ENCODE measurements around the gene LRRC14B.
"Not testable (repeated sequence)": the region's sequence is repeated elsewhere in the genome, so short reads cannot be mapped to it uniquely, and the experiment has no call there.

The LRRC14B gene

DNA sequence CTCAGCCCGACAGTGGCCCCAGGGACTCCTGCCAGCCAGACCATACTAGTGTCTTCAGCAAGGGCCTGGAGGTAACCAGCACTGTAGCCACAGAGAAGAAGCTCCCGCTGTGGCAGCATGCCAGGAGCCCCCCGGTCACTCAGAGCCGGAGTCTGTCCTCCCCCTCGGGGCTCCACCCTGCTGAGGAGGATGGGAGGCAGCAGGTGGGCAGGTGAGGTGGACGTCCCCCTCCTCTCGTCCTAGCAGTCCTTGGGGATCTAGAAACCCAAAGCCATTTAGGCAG lies 28.0 kb upstream of the LRRC14B start:
- no peak overlapping the region for H3K4me3 ChIP-seq (ENCODE audit: low read depth, low read length)
- TF ChIP-seq, protein P1, sequence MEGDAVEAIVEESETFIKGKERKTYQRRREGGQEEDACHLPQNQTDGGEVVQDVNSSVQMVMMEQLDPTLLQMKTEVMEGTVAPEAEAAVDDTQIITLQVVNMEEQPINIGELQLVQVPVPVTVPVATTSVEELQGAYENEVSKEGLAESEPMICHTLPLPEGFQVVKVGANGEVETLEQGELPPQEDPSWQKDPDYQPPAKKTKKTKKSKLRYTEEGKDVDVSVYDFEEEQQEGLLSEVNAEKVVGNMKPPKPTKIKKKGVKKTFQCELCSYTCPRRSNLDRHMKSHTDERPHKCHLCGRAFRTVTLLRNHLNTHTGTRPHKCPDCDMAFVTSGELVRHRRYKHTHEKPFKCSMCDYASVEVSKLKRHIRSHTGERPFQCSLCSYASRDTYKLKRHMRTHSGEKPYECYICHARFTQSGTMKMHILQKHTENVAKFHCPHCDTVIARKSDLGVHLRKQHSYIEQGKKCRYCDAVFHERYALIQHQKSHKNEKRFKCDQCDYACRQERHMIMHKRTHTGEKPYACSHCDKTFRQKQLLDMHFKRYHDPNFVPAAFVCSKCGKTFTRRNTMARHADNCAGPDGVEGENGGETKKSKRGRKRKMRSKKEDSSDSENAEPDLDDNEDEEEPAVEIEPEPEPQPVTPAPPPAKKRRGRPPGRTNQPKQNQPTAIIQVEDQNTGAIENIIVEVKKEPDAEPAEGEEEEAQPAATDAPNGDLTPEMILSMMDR (IDR thresholded peaks at IDR 0.05; ENCODE audit: low read depth, low read length, missing control alignments), result no peak
- in situ Hi-C loops (cut with HindIII; ENCODE audit: low sequenced_read_pairs), result no loop called here
- DNase-seq (ENCODE audit: low read depth), result no peak

DNA sequence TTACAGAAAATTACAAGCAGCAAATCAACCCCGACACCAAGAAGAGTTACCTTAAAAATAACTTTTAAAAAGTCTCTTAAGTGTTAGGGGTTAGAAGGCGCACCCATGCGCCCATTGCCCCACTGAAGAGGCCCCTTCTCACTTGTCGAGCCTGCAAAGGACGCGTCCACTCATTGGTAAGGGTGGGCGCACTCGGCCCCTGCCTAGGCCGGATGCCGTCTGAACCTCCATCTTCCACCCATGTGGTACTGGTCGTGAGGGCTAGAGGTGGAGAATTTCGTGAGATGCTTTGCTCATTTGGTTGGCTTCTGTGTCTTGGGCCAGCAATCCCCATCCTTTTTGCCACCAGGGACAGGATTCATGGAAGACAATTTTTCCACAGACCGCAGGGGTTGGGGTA lies 27.5 kb upstream of the LRRC14B start:
- DNase-seq (ENCODE audit: low read depth), result no peak
- TF ChIP-seq, protein P1 (IDR thresholded peaks at IDR 0.05; ENCODE audit: low read depth, low read length, missing control alignments), result no peak
- no peak overlapping the region for H3K4me3 ChIP-seq (ENCODE audit: low read depth, low read length)
- in situ Hi-C loops (cut with HindIII; ENCODE audit: low sequenced_read_pairs), result no loop called here

DNA sequence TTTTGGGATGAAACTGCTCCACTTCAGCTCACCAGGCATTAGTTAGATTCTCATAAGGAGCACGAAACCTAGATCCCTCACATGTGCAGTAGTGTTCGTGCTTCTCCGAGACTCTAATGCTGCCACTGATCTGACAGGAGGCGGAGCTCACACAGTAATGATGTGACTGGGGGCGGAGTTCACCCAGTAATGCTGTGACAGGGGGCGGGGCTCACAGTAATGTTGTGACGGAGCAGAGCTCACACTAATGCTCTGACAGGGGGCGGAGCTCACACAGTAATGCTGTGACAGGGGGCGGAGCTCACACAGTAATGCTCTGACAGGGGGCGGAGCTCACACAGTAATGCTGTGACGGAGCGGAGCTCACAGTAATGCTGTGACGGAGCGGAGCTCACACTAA lies 27.1 kb upstream of the LRRC14B start:
- H3K4me3 ChIP-seq (ENCODE audit: low read depth, low read length), result no peak overlapping the region
- in situ Hi-C loops (cut with HindIII; ENCODE audit: low sequenced_read_pairs), result no loop called here
- TF ChIP-seq, protein P1 (IDR thresholded peaks at IDR 0.05; ENCODE audit: low read depth, low read length, missing control alignments), result no peak
- no peak for DNase-seq (ENCODE audit: low read depth)

DNA sequence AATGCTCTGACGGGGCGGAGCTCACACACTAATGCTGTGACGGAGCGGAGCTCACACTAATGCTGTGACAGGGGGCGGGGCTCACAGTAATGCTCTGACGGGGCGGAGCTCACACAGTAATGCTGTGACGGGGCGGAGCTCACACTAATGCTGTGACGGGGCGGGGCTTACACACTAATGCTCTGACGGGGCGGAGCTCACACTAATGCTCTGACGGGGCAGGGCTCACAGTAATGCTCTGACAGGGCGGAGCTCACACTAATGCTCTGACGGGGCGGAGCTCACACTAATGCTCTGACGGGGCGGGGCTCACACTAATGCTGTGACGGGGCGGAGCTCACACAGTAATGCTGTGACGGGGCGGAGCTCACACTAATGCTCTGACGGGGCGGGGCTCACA lies 26.5 kb upstream of the LRRC14B start:
- in situ Hi-C loops (cut with HindIII; ENCODE audit: low sequenced_read_pairs), result not testable (repeated sequence)

DNA sequence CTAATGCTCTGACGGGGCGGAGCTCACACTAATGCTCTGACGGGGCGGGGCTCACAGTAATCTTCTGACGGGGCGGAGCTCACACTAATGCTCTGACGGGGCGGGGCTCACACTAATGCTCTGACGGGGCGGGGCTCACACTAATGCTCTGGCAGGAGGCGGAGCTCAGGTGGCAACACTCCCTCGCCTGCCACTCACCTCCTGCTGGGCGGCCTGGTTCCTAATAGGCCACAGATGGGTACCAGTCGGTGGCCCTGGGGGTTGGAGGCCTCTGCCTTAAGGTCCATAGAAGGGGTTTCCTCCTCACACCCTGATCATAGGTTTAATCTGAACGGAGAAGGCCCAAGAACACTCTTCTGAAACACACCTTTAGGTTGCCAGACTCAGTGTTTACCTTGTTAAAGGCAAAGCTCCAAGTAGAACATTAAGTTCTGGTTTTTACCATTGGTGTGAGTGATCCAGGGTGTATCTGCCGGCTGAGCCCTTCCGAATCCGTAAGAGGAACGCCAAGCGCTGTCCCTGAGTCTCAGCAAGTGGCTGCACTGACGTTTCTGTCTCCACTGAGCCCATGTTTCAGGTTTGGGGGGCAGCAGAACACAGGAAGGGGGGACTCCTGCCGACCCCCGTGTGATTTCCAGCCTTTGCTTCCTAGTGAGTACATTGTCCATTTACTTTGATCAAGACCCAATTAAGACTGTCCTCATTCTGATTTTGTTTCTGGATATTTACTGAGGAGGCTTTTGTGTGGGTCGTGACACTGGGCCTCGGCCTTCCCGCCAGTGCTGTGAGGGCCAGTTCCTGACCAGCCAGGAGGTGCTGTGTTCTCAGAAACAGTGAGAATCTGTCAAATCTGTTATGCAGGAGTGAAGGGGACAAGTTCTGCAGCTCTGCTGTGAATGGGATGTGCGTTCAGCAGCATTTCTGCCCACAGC lies 24.6 kb upstream of the LRRC14B start:
- DNase-seq (ENCODE audit: low read depth), result no peak
- in situ Hi-C loops (cut with HindIII; ENCODE audit: low sequenced_read_pairs), result no loop called here
- TF ChIP-seq, protein P1 (IDR thresholded peaks at IDR 0.05; ENCODE audit: low read depth, low read length, missing control alignments), result no peak
- H3K4me3 ChIP-seq (ENCODE audit: low read depth, low read length), result no peak overlapping the region

More for the DNA sequence above, 26.5 kb upstream of the LRRC14B start:
- not testable (repeated sequence) for H3K4me3 ChIP-seq (ENCODE audit: low read depth, low read length); DNase-seq (ENCODE audit: low read depth)

DNA sequence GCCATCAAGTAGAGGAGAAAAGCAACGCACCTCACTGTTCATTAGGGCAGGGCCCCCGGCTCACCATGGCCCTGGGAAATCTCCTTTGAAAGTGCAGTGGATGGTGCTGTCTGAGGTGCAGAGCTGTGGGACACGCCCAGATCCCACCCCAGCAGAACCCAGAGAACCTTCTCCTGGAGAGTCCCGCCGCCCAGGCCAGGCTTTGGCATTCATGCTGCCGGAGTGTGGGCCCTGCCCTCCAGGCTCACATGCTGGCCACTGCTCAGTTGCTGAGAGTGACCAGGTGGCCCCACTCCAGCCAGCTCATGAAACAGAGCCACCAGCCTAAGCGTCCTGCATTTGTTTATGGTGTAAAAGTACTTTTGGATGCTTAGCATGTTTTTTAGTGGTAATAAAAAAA lies 23.8 kb upstream of the LRRC14B start:
- in situ Hi-C loops (cut with HindIII; ENCODE audit: low sequenced_read_pairs), result no loop called here
- DNase-seq (ENCODE audit: low read depth), result no peak
- no peak overlapping the region for H3K4me3 ChIP-seq (ENCODE audit: low read depth, low read length)
- TF ChIP-seq, protein P1 (IDR thresholded peaks at IDR 0.05; ENCODE audit: low read depth, low read length, missing control alignments), result no peak

DNA sequence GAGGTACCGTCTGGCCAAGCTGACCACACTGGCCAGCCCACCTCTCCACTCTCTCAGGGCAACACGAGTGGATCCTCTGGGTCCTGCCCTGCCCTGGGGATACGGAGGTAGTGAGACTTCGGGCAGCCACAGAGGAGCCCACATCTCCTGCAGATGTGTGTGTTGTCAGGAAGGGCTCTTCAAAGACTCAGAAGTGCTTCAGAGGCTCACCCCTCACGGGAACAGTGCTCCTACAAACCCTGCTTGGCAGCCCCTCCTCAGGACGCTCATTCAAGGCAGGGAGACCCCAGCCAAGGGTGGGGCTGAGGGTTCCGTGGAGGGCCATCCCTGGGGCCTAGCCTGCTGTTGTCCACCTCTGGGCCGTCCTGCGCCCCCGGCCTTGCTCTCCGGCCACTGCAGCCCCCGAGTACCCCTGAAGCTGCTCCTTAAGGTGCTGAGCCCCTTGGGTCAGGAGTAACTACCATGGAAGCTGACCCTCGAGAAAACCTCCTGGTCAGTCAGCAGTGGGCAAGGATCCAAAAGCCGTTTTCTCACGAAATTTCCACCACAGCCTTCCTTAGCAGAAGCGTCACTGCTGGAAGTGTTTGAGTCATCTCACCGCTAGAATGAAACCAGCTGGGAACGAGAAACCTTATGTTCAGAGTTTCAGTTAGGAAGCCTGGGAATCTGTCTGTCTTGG lies 23.2 kb upstream of the LRRC14B start:
- in situ Hi-C loops (cut with HindIII; ENCODE audit: low sequenced_read_pairs), result no loop called here
- no peak overlapping the region for H3K4me3 ChIP-seq (ENCODE audit: low read depth, low read length)
- peak; percentile 99 for DNase-seq (ENCODE audit: low read depth)
- TF ChIP-seq, protein P1 (IDR thresholded peaks at IDR 0.05; ENCODE audit: low read depth, low read length, missing control alignments), result no peak
